NCI-H524 (cell line): ENCODE data around the gene TMCO5A.

Experiments used
- DNase-seq, 2 experiments: peaks; one replicate each; lab custom pipeline; 2025; lab: John Stamatoyannopoulos, UW

Gene TMCO5A

GRCh38 chr15:37973856-37974255 is 39.4 kb downstream of the TMCO5A start:
- DNase-seq = no peak

- DNase-seq = no peak
Observed at GRCh38 chr15:37978231-37978630, 43.8 kb downstream of the TMCO5A start.

GRCh38 chr15:37979671-37980409 is 45.4 kb downstream of the TMCO5A start:
- DNase-seq = no peak

- no peak for DNase-seq
Observed at GRCh38 chr15:37981201-37981600, 46.8 kb downstream of the TMCO5A start.

GRCh38 chr15:37981775-37982174 is 47.3 kb downstream of the TMCO5A start:
- DNase-seq = peak; percentile 34 to 69

- DNase-seq = no peak
Observed at GRCh38 chr15:37984368-37984767, 49.9 kb downstream of the TMCO5A start.

- peak; percentile 15 to 66 for DNase-seq
Observed at GRCh38 chr15:37995461-37996347, 61.3 kb downstream of the TMCO5A start.
